Astrocyte of the cerebellum (primary cell): ENCODE data around the gene MTUS2.
"Not testable (repeated sequence)": the region's sequence is repeated elsewhere in the genome, so short reads cannot be mapped to it uniquely, and the experiment has no call there.

Experiments used
- DNase-seq: peaks from one replicate; pipeline ENCODE4 v3.0.0-alpha.2; 2011; ENCODE audit warnings: low read depth
- H3K4me3 ChIP-seq: 2 replicates; pipeline ENCODE4 v1.5.1; 2011; ENCODE audit warnings: mild to moderate bottlenecking, low read depth, low read length, moderate library complexity
- CTCF ChIP-seq: IDR thresholded peaks from 2 replicates; pipeline ENCODE4 v1.5.1; 2012; ENCODE audit warnings: low read length, low read depth, moderate library complexity, mild to moderate bottlenecking; ENCODE audit errors: missing control alignments
- in situ Hi-C: cut with HindIII; loops from 2 replicates; pipeline ENCODE4 v1.10.0; 2017; ENCODE audit warnings: low sequenced_read_pairs

Gene MTUS2

GRCh38 chr13:29324601-29325000 lies 504.5 kb downstream of the MTUS2 start:
- in situ Hi-C loops: no loop called here
- H3K4me3 ChIP-seq: no peak overlapping the region
- DNase-seq: no peak
- TF ChIP-seq CTCF: no peak

- TF ChIP-seq CTCF: no peak
- H3K4me3 ChIP-seq: no peak overlapping the region
- in situ Hi-C loops: no loop called here
- DNase-seq: no peak
Observed at GRCh38 chr13:29328501-29328900, 508.4 kb downstream of the MTUS2 start.

- H3K4me3 ChIP-seq: no peak overlapping the region
- DNase-seq: no peak
- TF ChIP-seq CTCF: no peak
- in situ Hi-C loops: no loop called here
Observed at GRCh38 chr13:29336356-29336755, 516.2 kb downstream of the MTUS2 start.

- in situ Hi-C loops: no loop called here
Observed at GRCh38 chr13:29339386-29340272, 519.5 kb downstream of the MTUS2 start.

GRCh38 chr13:29345860-29346582 lies 525.9 kb downstream of the MTUS2 start:
- H3K4me3 ChIP-seq, DNase-seq, in situ Hi-C loops: not testable (repeated sequence)

More at GRCh38 chr13:29339386-29340272, 519.5 kb downstream of the MTUS2 start:
- TF ChIP-seq CTCF: no peak
- H3K4me3 ChIP-seq: no peak overlapping the region
- no peak for DNase-seq

GRCh38 chr13:29355029-29355428 lies 534.9 kb downstream of the MTUS2 start:
- in situ Hi-C loops: no loop called here
- DNase-seq: no peak
- no peak for TF ChIP-seq CTCF

GRCh38 chr13:29359181-29359580 lies 539.0 kb downstream of the MTUS2 start:
- DNase-seq: no peak
- no peak overlapping the region for H3K4me3 ChIP-seq
- in situ Hi-C loops: no loop called here
- no peak for TF ChIP-seq CTCF

More at GRCh38 chr13:29355029-29355428, 534.9 kb downstream of the MTUS2 start:
- H3K4me3 ChIP-seq: no peak overlapping the region
